ENCODE results near the gene TRAP1.

Gene TRAP1

DNA sequence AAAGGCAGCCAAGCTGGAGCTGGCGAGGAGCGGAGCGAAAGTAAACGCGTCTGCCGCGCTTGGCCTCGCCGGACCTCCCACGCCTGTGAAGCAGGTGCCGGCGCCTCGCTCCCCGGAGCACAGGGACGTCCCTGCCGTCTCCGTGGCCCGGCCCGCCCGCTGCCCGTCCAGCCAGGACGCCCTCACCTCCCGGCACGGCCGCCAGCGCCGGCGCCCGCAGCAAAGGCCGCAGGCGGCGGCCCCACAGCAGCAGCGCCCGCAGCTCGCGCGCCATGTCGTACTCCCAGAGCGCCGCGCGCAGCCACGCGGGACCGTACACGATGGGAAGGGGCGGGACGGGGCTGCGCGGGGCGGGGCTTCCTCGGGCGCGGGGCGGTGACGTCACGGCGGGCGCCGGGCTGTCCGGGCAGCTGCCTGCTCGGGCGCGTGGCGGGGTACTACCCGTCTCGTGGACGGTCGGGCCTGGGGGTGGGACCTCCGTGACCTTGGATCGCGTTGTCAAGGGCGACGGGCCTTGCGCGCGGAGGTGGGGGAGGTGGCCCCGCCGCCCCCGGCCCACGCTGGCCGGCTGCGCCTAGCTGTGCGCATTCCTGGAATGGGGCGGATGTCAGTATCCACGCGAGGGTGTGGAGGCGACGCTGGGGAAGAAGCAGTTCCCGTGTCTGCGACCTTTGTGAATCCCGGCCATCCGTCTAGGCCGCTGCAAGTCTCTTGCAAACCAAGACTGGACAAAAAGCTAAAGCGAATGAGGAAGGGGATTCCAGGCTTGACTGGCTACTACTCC lies at the start of gene TRAP1:
TRAP1 (minus strand) TSS at position 290 of the 784 bp plus-strand sequence; CDS start at position 274, 16 bp downstream.
- H3K36me3 Mint-ChIP-seq (ENCODE audit: low read depth) = peaks cover 37% of the 10 kb centered on the region
- H3K9me3 Mint-ChIP-seq = no peaks in the 10 kb centered on the region
- H3K27ac Mint-ChIP-seq = peak within 1 kb of the TSS; percentile 94
- no peaks in the 10 kb centered on the region for H3K27me3 Mint-ChIP-seq
- peak within 1 kb of the TSS; percentile 91 for H3K4me3 Mint-ChIP-seq
- peaks cover 46% of the 10 kb centered on the region for H3K4me1 Mint-ChIP-seq (ENCODE audit: low read depth)

GRCh38 chr16:3766177-3766576 lies 48.9 kb upstream of the TRAP1 start:
- no peak overlapping the region for H3K4me3 Mint-ChIP-seq
- H3K27me3 Mint-ChIP-seq = no peaks in the 10 kb centered on the region
- H3K4me1 Mint-ChIP-seq (ENCODE audit: low read depth) = no peaks in the 10 kb centered on the region
- H3K36me3 Mint-ChIP-seq (ENCODE audit: low read depth) = peaks cover 39% of the 10 kb centered on the region
- H3K27ac Mint-ChIP-seq = no peak overlapping the region
- H3K9me3 Mint-ChIP-seq = no peaks in the 10 kb centered on the region

DNA sequence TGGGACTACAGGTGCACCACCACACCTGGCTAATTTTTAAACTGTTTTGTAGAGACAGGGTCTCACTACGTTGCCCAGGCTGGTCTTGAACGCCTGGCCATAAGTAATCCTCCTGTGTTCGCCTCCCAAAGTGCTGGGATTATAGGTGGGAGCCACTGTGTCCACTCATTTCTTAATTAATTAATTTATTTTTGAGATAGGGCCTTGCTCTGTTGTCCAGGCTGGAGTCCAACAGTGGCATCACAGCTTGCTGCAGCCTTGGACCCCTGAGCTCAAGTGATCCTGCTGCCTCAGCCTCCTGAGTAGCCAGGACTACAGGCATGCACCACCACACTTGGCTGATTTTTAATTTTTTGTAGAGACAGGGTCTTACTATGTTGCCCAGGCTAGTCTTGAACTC lies 47.1 kb upstream of the TRAP1 start:
- H3K4me1 Mint-ChIP-seq (ENCODE audit: low read depth) = no peaks in the 10 kb centered on the region
- no peaks in the 10 kb centered on the region for H3K27me3 Mint-ChIP-seq
- H3K36me3 Mint-ChIP-seq (ENCODE audit: low read depth) = peaks cover 26% of the 10 kb centered on the region
- H3K9me3 Mint-ChIP-seq = no peaks in the 10 kb centered on the region
- H3K4me3 Mint-ChIP-seq = no peak overlapping the region
- H3K27ac Mint-ChIP-seq = no peak overlapping the region

DNA sequence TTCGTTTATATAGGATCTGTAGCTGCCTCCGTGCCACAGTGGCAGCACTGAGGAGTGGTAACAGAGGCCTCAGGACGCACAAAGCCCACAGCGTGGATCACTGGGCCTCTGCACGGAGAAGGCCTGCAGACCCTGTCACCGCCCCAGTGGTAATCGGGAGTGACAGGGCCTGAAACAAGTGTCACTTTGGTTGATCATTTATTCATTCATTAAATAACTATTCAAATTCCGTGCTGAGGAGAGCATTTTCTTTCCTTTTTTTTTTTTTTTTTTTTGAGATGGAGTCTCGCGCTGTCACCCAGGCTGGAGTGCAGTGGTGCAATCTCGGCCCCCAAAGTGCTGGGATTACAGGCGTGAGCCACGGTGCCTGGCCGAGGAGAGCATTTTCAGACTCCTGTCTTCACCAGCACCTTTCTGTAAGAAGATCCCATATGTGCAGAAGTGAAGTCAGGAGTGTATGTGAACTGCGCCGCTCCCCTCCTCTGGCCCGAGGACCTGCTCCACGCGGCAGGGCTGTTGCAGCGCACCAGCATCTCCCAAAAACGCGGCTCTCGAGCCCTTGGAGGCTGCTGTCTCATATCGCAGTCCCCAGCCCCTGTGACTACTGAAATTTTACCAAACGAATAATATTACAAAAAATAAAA lies 44.9 kb upstream of the TRAP1 start:
- Mint-ChIP-seq H3K27ac (no peak overlapping the region), H3K36me3 (ENCODE audit: low read depth) (peaks cover 20% of the 10 kb centered on the region), H3K27me3 (no peaks in the 10 kb centered on the region), H3K4me1 (ENCODE audit: low read depth) (no peaks in the 10 kb centered on the region), H3K9me3 (no peaks in the 10 kb centered on the region), H3K4me3 (no peak overlapping the region)

- Mint-ChIP-seq H3K4me3 (no peak overlapping the region), H3K36me3 (ENCODE audit: low read depth) (peaks cover 20% of the 10 kb centered on the region), H3K27me3 (no peaks in the 10 kb centered on the region), H3K27ac (no peak overlapping the region), H3K9me3 (no peaks in the 10 kb centered on the region), H3K4me1 (ENCODE audit: low read depth) (no peaks in the 10 kb centered on the region)
Observed at GRCh38 chr16:3761375-3762106, 44.2 kb upstream of the TRAP1 start.

DNA sequence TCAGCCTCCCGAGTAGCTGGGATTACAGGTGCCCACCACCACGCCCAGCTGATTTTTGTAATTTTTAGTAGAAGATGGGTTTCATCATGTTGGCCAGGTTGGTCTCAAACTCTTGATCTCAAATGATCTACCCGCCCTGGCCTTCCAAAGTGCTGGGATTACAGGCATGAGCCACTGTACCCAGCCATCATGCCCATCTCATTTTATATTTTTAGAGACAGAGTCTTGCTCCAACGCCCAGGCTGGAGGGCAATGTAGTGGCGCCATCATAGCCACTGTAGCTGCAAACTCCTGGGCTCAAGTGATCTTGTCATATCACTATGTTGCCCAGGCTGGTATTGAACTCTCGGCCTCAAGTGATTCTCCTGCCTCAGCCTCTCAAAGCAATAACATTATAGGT lies 43.2 kb upstream of the TRAP1 start:
- Mint-ChIP-seq H3K4me3 (no peak overlapping the region), H3K9me3 (no peaks in the 10 kb centered on the region), H3K27me3 (no peaks in the 10 kb centered on the region), H3K4me1 (ENCODE audit: low read depth) (no peaks in the 10 kb centered on the region), H3K27ac (no peak overlapping the region), H3K36me3 (ENCODE audit: low read depth) (peaks cover 23% of the 10 kb centered on the region)

GRCh38 chr16:3759736-3760135 lies 42.4 kb upstream of the TRAP1 start:
- no peaks in the 10 kb centered on the region for H3K27me3 Mint-ChIP-seq

GRCh38 chr16:3756113-3756512 lies 38.8 kb upstream of the TRAP1 start:
- H3K36me3 Mint-ChIP-seq (ENCODE audit: low read depth) = peaks cover 39% of the 10 kb centered on the region
- no peaks in the 10 kb centered on the region for H3K9me3 Mint-ChIP-seq
- H3K4me3 Mint-ChIP-seq = no peak overlapping the region
- no peak overlapping the region for H3K27ac Mint-ChIP-seq
- H3K27me3 Mint-ChIP-seq = no peaks in the 10 kb centered on the region
- H3K4me1 Mint-ChIP-seq (ENCODE audit: low read depth) = no peaks in the 10 kb centered on the region

More at GRCh38 chr16:3759736-3760135, 42.4 kb upstream of the TRAP1 start:
- peaks cover 26% of the 10 kb centered on the region for H3K36me3 Mint-ChIP-seq (ENCODE audit: low read depth)
- H3K9me3 Mint-ChIP-seq = no peaks in the 10 kb centered on the region
- H3K4me1 Mint-ChIP-seq (ENCODE audit: low read depth) = no peaks in the 10 kb centered on the region
- no peak overlapping the region for H3K27ac Mint-ChIP-seq
- H3K4me3 Mint-ChIP-seq = no peak overlapping the region

DNA sequence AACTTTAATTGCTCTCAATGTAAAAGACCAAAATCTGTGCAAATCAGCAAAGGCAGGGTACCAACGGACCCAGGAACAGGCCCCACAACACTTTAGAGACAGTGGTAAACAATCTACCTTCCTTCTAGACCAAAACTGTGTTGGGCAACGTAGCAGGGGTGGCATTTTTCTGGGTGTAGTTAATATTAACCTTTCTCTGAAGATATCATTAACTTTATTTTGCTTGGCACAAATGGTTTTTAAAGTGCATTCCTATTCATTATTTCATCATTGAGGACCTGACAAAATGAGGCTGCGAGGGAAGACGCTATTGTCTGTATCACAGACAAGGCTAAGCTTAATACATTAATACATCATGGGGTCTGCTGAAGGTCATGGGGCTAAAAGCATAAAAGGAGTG lies 37.9 kb upstream of the TRAP1 start:
- Mint-ChIP-seq H3K36me3 (ENCODE audit: low read depth) (peaks cover 44% of the 10 kb centered on the region), H3K27me3 (no peaks in the 10 kb centered on the region), H3K4me1 (ENCODE audit: low read depth) (peaks cover 4% of the 10 kb centered on the region), H3K27ac (no peak overlapping the region), H3K4me3 (no peak overlapping the region), H3K9me3 (no peaks in the 10 kb centered on the region)

DNA sequence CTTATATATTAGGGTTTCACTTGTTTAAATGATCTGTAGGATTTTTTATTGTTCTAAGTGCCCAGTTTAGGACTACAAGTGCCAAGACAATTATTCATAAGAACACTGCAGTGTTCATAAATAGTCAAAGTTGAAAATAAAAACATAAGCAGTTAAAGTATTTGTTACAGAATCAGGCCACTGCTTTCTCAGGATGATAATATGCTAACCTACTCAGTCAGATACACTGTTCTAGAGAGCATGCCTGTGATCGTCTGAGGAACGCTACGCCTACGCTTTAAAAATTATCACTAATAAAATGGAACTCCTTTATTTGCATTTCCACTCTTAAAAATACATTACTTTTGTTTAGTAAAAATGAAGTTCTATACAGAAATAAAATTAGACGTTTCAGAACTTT lies 37.4 kb upstream of the TRAP1 start:
- Mint-ChIP-seq H3K27ac (no peak overlapping the region), H3K4me3 (no peak overlapping the region), H3K9me3 (no peaks in the 10 kb centered on the region), H3K27me3 (no peaks in the 10 kb centered on the region), H3K36me3 (ENCODE audit: low read depth) (peaks cover 48% of the 10 kb centered on the region), H3K4me1 (ENCODE audit: low read depth) (peaks cover 4% of the 10 kb centered on the region)

DNA sequence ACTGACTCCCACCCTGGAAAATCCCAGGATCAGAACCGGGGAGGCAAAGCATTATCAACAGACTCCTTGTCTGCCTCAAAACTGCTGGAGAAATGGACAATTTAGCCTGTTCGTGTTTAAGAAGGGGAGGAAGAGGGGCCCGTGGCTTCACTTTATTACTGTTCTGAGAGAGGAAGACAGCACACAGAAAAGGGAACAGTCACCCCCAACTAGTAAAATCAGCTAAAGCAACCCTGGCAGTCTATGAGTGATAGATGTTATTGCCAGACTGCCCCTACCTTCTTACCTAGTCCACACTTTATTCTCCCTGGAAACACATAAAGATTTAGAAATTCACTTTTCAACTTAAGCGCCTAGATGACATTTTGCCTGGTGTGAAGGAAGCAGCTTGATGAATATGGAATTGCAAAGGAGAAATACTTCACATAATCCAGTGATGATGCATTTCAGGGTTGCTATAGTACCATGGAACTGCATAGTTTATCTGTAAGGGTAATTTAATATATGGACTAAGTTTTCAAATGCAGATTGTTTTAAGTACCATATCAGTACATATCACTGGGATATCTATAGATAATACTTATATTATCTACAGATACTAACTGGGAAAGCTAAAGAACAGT lies 36.9 kb upstream of the TRAP1 start:
- Mint-ChIP-seq H3K4me1 (ENCODE audit: low read depth) (peaks cover 6% of the 10 kb centered on the region), H3K27ac (no peak overlapping the region), H3K27me3 (no peaks in the 10 kb centered on the region), H3K4me3 (no peak overlapping the region), H3K9me3 (no peaks in the 10 kb centered on the region), H3K36me3 (ENCODE audit: low read depth) (peaks cover 52% of the 10 kb centered on the region)

- Mint-ChIP-seq H3K9me3 (no peaks in the 10 kb centered on the region), H3K27me3 (no peaks in the 10 kb centered on the region), H3K4me1 (ENCODE audit: low read depth) (peaks cover 6% of the 10 kb centered on the region), H3K27ac (no peak overlapping the region), H3K4me3 (no peak overlapping the region), H3K36me3 (ENCODE audit: low read depth) (peaks cover 54% of the 10 kb centered on the region)
Observed at GRCh38 chr16:3752984-3753383, 35.7 kb upstream of the TRAP1 start.

GRCh38 chr16:3751878-3752277 lies 34.6 kb upstream of the TRAP1 start:
- Mint-ChIP-seq H3K27ac (no peak overlapping the region), H3K9me3 (no peaks in the 10 kb centered on the region), H3K4me1 (ENCODE audit: low read depth) (peaks cover 6% of the 10 kb centered on the region), H3K36me3 (ENCODE audit: low read depth) (peaks cover 49% of the 10 kb centered on the region), H3K4me3 (no peak overlapping the region), H3K27me3 (no peaks in the 10 kb centered on the region)

DNA sequence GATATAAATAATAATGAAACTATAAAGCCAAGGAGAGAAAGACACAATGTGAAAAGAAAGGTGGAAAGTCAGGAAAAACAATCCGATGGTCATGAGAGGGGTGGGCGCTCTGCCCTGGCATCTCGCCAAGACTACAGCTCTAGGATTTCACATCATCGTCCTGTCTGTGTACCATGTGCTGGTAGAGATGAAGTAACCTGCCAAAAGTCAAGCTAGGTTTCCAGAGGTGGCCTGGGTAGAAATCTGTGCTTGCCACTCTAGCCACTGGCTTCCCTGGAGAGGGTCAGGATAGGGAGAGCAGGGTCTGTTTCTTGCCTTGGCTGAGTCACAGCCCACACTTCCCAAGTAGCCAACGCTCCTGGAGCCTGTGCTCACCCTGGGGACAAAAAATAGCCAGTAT lies 31.0 kb upstream of the TRAP1 start:
- Mint-ChIP-seq H3K36me3 (ENCODE audit: low read depth) (peaks cover 57% of the 10 kb centered on the region), H3K27ac (no peak overlapping the region), H3K27me3 (no peaks in the 10 kb centered on the region), H3K9me3 (no peaks in the 10 kb centered on the region), H3K4me1 (ENCODE audit: low read depth) (peaks cover 6% of the 10 kb centered on the region), H3K4me3 (no peak overlapping the region)
